ENCODE measurements around the gene PKP3. TPM values are rescaled to one million over a fixed set of nuclear protein-coding genes. Genes with fewer than 3 reads are reported as not detected.

PKP3 gene
- total RNA-seq, 1 donor from 2014 or later, result 117 TPM

GRCh38 chr11:419248-420005, 25.4 kb downstream of the PKP3 start:
- intact Hi-C loops (cut with DNase I), result no loop called here
- no peaks in the 10 kb centered on the region for H3K9me3 ChIP-seq
- TF ChIP-seq POLR2AphosphoS5 (IDR thresholded peaks at IDR 0.05; ENCODE audit: insufficient read depth in 1 of 2, low read depth in 1 of 2) (no peak), POLR2A (IDR thresholded peaks at IDR 0.05) (no peak), CTCF (IDR thresholded peaks at IDR 0.05) (no peak)

GRCh38 chr11:420054-420910, 26.3 kb downstream of the PKP3 start:
- H3K4me1 ChIP-seq, result peaks cover 21% of the 10 kb centered on the region
- H3K4me3 ChIP-seq, result no peak overlapping the region
- no peak for DNase-seq (ENCODE audit: extremely low spot score in 2 of 2)
- H3K27ac ChIP-seq, result no peak overlapping the region
- no peaks in the 10 kb centered on the region for H3K36me3 ChIP-seq
- no peak for TF ChIP-seq POLR2A (IDR thresholded peaks at IDR 0.05)
- TF ChIP-seq CTCF (IDR thresholded peaks at IDR 0.05), result no peak
- TF ChIP-seq POLR2AphosphoS5 (IDR thresholded peaks at IDR 0.05; ENCODE audit: insufficient read depth in 1 of 2, low read depth in 1 of 2), result no peak
- intact Hi-C loops (cut with DNase I), result no loop called here
- H3K9me3 ChIP-seq, result no peaks in the 10 kb centered on the region
- no peaks in the 10 kb centered on the region for H3K27me3 ChIP-seq

More at GRCh38 chr11:419248-420005, 25.4 kb downstream of the PKP3 start:
- DNase-seq (ENCODE audit: extremely low spot score in 2 of 2), result no peak
- H3K27me3 ChIP-seq, result no peaks in the 10 kb centered on the region
- H3K27ac ChIP-seq, result no peak overlapping the region
- peaks cover 27% of the 10 kb centered on the region for H3K4me1 ChIP-seq
- H3K4me3 ChIP-seq, result no peak overlapping the region
- H3K36me3 ChIP-seq, result no peaks in the 10 kb centered on the region

GRCh38 chr11:420911-421321, 26.9 kb downstream of the PKP3 start:
- DNase-seq (ENCODE audit: extremely low spot score in 2 of 2), result no peak
- Histone ChIP-seq H3K9me3 (no peaks in the 10 kb centered on the region), H3K4me3 (no peak overlapping the region), H3K4me1 (peaks cover 15% of the 10 kb centered on the region), H3K27me3 (no peaks in the 10 kb centered on the region), H3K36me3 (no peaks in the 10 kb centered on the region), H3K27ac (no peak overlapping the region)
- no peak for TF ChIP-seq CTCF (IDR thresholded peaks at IDR 0.05)
- TF ChIP-seq POLR2AphosphoS5 (IDR thresholded peaks at IDR 0.05; ENCODE audit: insufficient read depth in 1 of 2, low read depth in 1 of 2), result no peak
- no peak for TF ChIP-seq POLR2A (IDR thresholded peaks at IDR 0.05)
- intact Hi-C loops (cut with DNase I), result no loop called here

GRCh38 chr11:422249-422656, 28.2 kb downstream of the PKP3 start:
- no peaks in the 10 kb centered on the region for H3K9me3 ChIP-seq
- DNase-seq (ENCODE audit: extremely low spot score in 2 of 2), result no peak
- H3K4me1 ChIP-seq, result peaks cover 7% of the 10 kb centered on the region
- no peak overlapping the region for H3K27ac ChIP-seq
- no peaks in the 10 kb centered on the region for H3K36me3 ChIP-seq
- intact Hi-C loops (cut with DNase I), result no loop called here
- no peaks in the 10 kb centered on the region for H3K27me3 ChIP-seq
- TF ChIP-seq POLR2A (IDR thresholded peaks at IDR 0.05), result no peak
- no peak for TF ChIP-seq POLR2AphosphoS5 (IDR thresholded peaks at IDR 0.05; ENCODE audit: insufficient read depth in 1 of 2, low read depth in 1 of 2)
- TF ChIP-seq CTCF (IDR thresholded peaks at IDR 0.05), result no peak
- no peak overlapping the region for H3K4me3 ChIP-seq

Measured in vagina (tissue), 2 donors.